ENCODE measurements around the gene AVPI1. TPM values are rescaled to one million over a fixed set of nuclear protein-coding genes. Genes with fewer than 3 reads are reported as not detected.

The AVPI1 gene
- total and polyA plus RNA-seq, 2 of the 13 experiments (the other 11 are each of a cell fraction or from before 2014, with no cell fraction given) = 39.8 to 61.2 TPM

DNA sequence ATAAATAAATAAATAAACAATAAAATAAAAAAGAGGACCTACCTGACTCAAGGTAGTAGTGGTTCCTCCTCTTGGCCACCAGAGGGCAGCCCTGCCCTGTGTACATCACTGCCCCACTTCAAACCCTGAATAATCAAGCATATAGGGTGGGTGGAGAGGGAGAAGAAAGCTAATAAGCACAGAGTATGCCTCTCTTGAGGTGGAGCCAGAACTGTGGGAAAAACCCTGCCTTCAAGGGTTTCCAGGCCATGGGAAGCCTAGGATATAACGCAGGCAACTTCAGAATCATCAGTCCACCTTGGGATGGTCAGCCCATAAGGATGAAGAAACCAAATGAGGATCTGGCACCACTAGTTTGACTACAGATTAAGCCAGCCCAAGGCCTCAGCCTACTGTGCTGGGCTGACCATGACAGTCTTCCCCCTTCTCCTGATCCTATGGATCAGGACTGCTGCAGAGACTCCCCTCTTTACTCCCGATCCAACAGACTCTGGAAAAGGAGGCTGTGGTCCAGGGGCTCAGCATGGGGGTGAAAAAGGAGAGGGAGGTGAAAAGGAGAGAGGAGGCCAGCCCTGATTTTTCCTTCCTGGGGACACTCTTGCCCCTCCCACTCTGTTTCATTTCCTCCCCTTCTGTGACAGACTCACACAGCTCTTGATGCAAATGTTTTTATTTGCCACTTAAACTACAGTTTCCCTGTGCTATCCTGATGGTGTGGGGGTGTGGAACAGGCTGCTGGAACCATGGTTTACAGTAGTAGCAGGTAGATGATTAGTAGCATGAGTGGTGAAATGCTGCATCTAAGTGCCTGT lies 10.1 kb downstream of the AVPI1 start (continued):
- TF ChIP-seq, protein P1, sequence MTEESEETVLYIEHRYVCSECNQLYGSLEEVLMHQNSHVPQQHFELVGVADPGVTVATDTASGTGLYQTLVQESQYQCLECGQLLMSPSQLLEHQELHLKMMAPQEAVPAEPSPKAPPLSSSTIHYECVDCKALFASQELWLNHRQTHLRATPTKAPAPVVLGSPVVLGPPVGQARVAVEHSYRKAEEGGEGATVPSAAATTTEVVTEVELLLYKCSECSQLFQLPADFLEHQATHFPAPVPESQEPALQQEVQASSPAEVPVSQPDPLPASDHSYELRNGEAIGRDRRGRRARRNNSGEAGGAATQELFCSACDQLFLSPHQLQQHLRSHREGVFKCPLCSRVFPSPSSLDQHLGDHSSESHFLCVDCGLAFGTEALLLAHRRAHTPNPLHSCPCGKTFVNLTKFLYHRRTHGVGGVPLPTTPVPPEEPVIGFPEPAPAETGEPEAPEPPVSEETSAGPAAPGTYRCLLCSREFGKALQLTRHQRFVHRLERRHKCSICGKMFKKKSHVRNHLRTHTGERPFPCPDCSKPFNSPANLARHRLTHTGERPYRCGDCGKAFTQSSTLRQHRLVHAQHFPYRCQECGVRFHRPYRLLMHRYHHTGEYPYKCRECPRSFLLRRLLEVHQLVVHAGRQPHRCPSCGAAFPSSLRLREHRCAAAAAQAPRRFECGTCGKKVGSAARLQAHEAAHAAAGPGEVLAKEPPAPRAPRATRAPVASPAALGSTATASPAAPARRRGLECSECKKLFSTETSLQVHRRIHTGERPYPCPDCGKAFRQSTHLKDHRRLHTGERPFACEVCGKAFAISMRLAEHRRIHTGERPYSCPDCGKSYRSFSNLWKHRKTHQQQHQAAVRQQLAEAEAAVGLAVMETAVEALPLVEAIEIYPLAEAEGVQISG (CRISPR knock-in tag; IDR thresholded peaks at IDR 0.05) = no peak
- TF ChIP-seq EP300 (IDR thresholded peaks at IDR 0.05; ENCODE audit: low read depth in 2 of 2, low read length in 2 of 2) (no peak), EP300 (CRISPR knock-in tag; IDR thresholded peaks at IDR 0.05; ENCODE audit: borderline replicate concordance) (no peak), MLLT10 (CRISPR knock-in tag; IDR thresholded peaks at IDR 0.05) (no peak), ZBTB38 (CRISPR knock-in tag; IDR thresholded peaks at IDR 0.05) (no peak), TBX3 (IDR thresholded peaks at IDR 0.05; ENCODE audit: borderline replicate concordance) (no peak), ATF7 (IDR thresholded peaks at IDR 0.05) (no peak), ATF7 (CRISPR knock-in tag; IDR thresholded peaks at IDR 0.05) (no peak), NONO (IDR thresholded peaks at IDR 0.05) (no peak), NONO (CRISPR knock-in tag; conservative IDR thresholded peaks at IDR 0.05) (no peak), FOXA1 (IDR thresholded peaks at IDR 0.05) (no peak), FOXA1 (CRISPR knock-in tag; IDR thresholded peaks at IDR 0.05) (peak; percentile 58), GATAD1 (CRISPR knock-in tag; IDR thresholded peaks at IDR 0.05) (no peak), ZNF879 (CRISPR knock-in tag; IDR thresholded peaks at IDR 0.05) (no peak), ZNF547 (CRISPR knock-in tag; IDR thresholded peaks at IDR 0.05) (no peak), CHD4 (IDR thresholded peaks at IDR 0.05; ENCODE audit: borderline replicate concordance, low read length) (no peak), ZNF160 (CRISPR knock-in tag; IDR thresholded peaks at IDR 0.05) (no peak), POLR2AphosphoS5 (IDR thresholded peaks at IDR 0.05; ENCODE audit: low read depth, low read length) (peak; percentile 5; the same call in 1 of the 2 replicates)
- TF ChIP-seq, protein P2, sequence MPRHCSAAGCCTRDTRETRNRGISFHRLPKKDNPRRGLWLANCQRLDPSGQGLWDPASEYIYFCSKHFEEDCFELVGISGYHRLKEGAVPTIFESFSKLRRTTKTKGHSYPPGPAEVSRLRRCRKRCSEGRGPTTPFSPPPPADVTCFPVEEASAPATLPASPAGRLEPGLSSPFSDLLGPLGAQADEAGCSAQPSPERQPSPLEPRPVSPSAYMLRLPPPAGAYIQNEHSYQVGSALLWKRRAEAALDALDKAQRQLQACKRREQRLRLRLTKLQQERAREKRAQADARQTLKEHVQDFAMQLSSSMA (CRISPR knock-in tag; IDR thresholded peaks at IDR 0.05) = no peak
- TF ChIP-seq, protein P3, sequence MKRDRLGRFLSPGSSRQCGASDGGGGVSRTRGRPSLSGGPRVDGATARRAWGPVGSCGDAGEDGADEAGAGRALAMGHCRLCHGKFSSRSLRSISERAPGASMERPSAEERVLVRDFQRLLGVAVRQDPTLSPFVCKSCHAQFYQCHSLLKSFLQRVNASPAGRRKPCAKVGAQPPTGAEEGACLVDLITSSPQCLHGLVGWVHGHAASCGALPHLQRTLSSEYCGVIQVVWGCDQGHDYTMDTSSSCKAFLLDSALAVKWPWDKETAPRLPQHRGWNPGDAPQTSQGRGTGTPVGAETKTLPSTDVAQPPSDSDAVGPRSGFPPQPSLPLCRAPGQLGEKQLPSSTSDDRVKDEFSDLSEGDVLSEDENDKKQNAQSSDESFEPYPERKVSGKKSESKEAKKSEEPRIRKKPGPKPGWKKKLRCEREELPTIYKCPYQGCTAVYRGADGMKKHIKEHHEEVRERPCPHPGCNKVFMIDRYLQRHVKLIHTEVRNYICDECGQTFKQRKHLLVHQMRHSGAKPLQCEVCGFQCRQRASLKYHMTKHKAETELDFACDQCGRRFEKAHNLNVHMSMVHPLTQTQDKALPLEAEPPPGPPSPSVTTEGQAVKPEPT (CRISPR knock-in tag; IDR thresholded peaks at IDR 0.05; ENCODE audit: low read depth) = no peak
- TF ChIP-seq, protein P4, sequence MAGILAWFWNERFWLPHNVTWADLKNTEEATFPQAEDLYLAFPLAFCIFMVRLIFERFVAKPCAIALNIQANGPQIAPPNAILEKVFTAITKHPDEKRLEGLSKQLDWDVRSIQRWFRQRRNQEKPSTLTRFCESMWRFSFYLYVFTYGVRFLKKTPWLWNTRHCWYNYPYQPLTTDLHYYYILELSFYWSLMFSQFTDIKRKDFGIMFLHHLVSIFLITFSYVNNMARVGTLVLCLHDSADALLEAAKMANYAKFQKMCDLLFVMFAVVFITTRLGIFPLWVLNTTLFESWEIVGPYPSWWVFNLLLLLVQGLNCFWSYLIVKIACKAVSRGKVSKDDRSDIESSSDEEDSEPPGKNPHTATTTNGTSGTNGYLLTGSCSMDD (CRISPR knock-in tag; IDR thresholded peaks at IDR 0.05) = no peak
- TF ChIP-seq, protein P5, sequence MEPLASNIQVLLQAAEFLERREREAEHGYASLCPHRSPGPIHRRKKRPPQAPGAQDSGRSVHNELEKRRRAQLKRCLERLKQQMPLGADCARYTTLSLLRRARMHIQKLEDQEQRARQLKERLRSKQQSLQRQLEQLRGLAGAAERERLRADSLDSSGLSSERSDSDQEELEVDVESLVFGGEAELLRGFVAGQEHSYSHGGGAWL (CRISPR knock-in tag; IDR thresholded peaks at IDR 0.05) = no peak
- TF ChIP-seq, protein P6, sequence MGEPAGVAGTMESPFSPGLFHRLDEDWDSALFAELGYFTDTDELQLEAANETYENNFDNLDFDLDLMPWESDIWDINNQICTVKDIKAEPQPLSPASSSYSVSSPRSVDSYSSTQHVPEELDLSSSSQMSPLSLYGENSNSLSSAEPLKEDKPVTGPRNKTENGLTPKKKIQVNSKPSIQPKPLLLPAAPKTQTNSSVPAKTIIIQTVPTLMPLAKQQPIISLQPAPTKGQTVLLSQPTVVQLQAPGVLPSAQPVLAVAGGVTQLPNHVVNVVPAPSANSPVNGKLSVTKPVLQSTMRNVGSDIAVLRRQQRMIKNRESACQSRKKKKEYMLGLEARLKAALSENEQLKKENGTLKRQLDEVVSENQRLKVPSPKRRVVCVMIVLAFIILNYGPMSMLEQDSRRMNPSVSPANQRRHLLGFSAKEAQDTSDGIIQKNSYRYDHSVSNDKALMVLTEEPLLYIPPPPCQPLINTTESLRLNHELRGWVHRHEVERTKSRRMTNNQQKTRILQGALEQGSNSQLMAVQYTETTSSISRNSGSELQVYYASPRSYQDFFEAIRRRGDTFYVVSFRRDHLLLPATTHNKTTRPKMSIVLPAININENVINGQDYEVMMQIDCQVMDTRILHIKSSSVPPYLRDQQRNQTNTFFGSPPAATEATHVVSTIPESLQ (CRISPR knock-in tag; conservative IDR thresholded peaks at IDR 0.05) = no peak

Measured in HepG2 (cell line).